GM18517 (cell line): ENCODE data around the gene RAD51B.

ENCODE experiments used
- ATAC-seq: cut with Tn5 transposase; IDR thresholded peaks from one replicate; pipeline ENCODE4 v1.9.1; 2021; ENCODE audit warnings: mild to moderate bottlenecking, moderate library complexity; ENCODE audit not compliant: unreplicated experiment

The RAD51B gene

DNA sequence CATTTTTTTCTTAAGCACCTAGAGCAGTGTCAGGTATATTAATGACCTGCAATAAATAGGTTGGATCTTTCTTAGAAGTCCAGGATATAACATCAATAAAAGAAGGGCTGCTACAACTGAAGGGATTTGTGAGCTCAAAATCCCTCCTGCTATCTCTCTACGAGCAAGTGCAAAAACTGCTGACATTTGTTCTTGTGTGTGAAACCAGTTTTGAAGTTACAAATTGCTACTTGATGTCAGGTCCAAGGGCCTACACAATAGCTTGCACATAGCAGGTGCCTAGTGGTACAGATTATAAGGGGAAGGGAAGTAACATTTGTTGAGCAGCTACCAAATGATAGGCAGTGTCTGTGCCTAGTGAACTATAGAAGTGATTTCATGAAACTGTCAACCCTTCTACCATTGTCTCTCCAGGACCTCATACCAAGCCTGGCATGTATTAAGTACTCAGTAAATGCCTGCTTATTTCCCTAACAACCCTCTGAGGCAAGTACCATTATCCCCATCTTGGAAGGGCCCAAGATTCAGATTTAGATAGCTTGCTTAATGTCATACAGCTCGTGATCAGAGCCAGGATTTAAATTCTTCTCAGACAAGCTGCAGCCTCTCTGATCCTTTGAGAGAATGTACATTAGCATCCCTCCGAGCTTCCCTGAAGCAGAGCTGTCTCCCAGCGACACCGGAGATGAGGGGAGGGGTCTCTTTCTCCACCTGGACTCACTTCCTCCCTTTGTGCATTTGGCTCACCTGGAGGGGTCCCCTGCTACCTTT lies 673.0 kb downstream of the RAD51B start:
- no peak for ATAC-seq

- ATAC-seq: no peak
Measured at GRCh38 chr14:68493152-68493911, 673.8 kb downstream of the RAD51B start.

DNA sequence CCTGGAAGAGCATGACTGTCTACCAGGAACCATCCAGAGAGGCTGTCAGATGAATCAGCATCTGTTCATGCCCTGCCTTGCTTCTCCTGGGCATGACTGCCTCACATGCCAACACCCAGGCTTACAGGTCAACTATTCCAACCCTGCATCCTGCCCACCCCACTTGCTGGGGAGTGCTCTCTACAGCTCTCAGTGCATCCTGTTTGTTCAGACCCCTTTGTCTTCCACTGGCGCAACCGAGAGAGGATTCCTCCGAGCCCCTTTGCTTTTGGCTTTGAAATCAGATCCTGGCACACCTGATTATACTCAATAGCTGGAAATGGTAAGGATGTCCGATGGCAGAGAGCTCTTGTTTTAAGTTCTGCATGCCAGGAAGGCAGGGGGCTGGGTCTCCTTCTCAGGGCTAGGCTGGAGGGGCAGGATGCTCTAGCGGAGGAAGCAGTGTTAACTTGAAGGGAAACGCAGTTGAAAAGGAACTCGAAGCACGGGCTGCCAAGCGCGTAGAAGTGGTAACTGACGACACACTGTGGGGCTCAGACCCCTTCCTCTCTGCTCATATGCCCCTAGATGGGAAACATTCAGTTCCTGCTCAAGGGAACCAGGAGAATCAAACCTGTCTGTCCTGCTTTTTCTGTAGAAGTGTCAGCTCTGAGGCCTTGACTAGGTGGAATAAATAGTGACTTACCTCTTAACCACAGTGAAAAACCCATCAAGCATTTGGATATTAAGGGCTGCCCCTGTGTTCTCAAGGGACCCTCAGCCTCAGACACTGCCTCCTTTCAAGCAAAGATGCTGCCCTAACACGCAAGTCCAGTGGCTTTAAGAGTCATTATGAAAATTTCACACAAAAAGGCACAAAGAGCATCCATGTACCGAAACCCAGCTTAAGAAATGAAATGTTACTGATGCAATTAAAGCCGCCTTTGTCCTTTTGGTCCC lies 675.8 kb downstream of the RAD51B start:
- ATAC-seq: no peak

DNA sequence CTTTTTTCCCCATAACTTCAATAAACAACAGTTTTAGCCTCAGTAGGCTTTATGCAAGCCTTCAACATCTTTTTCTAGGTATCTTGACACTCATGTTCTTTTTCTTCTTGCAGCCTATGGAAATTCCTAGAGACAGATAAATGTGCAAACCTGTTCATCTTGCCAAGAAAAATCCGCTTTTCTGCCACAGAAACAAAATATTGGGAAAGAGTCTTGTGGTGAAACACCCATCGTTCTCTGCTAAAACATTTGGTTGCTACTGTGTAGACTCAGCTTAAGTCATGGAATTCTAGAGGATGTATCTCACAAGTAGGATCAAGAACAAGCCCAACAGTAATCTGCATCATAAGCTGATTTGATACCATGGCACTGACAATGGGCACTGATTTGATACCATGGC lies 677.4 kb downstream of the RAD51B start:
- no peak for ATAC-seq

DNA sequence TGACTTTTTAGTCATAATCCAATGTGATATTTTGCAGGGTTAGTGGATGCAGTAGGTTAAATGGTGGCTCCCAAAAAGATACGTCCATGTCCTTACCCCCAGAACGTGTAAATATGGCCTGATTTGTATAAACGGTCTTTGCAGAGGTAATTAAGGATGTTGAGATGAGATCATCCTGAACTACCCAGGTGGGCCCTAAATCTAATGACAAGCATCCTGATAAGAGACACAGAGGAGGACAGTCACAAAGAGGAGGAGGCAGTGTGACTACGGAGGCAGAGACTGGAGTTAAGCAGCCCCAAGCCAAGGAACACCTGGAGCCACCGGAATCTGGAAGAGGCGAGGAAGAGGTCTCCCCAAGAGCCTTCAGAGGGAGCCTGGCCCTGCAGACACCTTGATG lies 679.9 kb downstream of the RAD51B start:
- no peak for ATAC-seq

GRCh38 chr14:68501171-68501570 lies 681.6 kb downstream of the RAD51B start:
- no peak for ATAC-seq

DNA sequence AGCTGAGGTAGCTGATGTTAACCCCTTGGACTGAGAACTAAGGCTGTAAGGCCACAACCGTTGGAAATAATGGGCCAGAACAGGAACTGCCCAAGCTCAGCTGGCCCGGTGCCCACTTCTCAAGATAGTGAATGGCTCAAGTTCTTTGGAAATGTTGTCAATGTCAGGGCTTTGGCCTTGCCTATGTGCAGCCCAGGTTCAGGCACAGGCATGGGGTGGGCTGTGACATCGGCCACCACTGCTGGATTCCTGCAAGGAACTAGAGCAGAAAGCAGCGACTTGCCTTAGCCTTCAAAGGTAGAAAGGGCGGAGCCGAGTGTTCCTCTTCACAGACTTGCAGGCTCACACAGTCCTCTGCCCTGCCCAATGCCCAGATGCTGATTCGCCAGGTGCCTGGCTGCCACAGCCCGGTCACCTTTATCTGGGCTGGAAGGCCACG lies 682.1 kb downstream of the RAD51B start:
- ATAC-seq: no peak

DNA sequence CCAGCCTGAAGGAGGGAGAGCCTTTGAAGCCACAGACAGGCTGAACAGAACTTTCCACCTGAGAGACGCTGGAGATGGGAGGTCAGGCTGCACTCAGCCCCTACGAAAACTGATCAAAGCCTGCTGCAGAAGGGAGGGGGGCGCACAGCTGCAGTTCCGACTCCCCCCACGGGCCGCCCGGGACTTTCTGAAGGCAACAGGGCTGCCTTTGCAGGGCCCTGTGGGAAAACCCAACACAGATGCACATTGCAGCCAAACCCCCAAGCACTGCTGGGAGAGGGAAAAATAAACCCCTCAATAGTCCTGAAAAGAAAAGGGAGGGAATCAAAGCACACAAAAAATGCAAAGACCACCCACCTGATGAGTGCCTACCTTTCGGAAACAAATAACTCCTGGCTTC lies 682.7 kb downstream of the RAD51B start:
- ATAC-seq: no peak

DNA sequence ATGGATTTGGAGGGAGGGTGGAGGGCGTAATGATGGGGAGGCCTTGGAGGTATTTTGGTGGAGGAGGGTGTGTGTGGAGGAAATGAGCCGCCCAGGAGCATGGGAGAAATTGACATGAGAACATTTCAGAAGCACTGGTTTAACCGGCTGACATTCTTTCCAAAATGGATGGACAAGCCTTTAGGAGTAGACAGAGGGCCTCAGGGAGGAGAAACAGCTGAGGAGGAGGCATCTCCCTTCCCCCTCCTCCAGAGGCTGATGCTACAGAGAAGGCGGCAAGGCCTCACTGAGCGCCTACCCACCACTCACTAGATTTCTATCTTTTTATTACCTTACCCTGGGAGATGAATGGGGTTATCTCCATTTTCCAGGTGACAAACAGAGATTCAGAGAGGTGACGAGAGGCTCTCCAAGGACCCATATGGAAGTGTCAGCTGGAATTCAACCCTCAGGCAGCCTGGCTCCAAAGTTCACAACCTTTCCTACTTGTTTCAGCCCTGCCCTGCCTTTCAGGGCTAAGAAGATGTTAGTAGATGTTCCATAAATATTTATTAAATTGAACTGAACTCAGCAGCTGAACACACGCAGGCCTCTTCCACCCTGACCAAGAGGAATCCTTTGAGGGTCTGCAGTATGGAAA lies 683.7 kb downstream of the RAD51B start:
- ATAC-seq: no peak

DNA sequence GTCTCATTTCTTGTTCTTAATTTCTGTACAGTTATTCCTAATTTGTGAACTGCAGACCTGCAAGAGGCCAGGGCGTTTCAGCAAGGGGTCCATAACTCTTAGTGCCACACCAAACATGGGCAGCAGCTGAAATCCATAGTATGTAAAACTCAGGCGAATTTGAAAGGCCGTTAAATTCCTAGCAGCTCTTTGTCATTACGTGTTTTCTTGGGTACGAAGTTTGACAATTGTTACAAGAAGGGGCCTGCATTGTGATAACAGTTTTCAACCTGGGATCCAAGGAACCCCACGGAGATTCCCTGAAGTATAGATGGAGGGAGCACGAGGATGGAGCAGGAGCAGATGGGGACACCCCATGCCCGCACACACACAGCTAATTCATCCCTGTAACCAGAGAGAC lies 685.3 kb downstream of the RAD51B start:
- no peak for ATAC-seq

DNA sequence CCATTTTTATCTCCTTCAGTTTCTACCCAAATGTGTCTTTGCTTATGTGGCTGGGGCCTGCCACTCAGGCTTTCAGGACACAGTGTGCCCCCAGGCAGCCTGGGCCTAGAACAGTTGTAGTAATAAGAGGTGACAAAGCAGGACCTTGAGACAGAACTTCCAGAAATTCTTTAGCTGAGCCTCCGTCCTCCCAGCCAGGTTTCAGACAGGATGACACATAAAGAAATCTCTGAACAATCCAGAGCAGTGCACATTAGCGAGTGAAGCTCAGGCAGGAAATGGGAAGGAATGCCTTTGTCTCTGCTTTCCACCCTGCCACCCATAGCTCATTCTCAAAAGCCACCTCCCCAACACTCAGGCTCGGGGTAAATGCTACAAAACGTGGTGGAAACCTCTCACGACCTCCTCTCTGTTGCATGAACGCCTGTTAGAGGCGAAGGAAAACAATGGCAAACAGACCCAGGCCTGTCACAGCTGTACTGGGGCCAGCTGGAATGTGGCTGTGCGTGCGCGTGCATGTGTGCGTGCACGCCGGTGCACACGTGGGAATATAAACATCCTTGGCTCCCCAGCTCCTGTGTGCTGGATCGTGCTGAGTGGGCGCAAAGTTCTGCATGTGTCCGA lies 686.6 kb downstream of the RAD51B start:
- peak; percentile 4 for ATAC-seq

GRCh38 chr14:68506645-68507419 lies 687.3 kb downstream of the RAD51B start:
- peak; percentile 87 for ATAC-seq

DNA sequence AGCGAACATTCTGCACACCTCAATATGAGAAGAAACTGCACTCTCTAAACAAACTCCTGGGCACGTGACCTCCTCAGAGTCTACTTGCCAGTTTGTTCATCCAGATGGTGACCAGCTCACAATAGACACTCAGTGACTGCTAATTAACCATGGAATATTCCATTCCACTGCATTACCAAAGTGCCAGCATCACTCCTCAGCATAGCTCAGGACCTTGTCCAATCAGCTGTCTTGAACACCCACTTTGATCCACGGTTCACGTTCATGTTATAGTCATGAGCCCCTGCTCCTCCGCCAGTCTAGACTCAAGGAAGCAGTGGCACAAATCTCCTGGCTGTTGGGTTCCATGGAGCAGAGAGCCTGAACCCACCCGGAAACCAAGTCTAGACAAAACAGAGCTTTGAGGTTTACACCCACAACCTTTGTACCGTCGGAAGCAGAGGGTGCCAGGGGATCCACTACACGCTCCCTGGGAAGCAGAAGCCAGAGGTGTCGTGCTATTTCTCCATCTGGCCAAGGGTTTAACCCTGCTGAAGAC lies 688.0 kb downstream of the RAD51B start:
- no peak for ATAC-seq

DNA sequence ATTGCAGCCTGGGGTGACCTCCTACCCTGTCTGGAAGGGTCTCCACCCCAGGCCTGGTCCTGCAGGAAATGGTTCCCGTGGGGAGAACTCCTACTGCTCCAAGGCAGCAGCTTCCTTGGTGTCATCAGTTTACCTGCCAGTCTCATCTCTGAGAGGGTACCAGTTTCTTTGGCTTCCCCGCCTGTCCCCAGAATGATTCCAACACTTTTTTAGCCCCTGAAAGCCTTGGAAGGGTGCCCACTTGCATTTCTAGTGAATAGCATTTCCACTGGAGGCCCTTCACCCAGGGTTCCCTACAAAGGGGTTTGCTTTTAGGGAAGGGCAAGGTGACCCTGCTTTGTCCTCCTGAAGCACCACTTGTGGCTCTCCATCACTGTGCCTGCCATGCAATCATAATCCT lies 689.0 kb downstream of the RAD51B start:
- ATAC-seq: no peak

DNA sequence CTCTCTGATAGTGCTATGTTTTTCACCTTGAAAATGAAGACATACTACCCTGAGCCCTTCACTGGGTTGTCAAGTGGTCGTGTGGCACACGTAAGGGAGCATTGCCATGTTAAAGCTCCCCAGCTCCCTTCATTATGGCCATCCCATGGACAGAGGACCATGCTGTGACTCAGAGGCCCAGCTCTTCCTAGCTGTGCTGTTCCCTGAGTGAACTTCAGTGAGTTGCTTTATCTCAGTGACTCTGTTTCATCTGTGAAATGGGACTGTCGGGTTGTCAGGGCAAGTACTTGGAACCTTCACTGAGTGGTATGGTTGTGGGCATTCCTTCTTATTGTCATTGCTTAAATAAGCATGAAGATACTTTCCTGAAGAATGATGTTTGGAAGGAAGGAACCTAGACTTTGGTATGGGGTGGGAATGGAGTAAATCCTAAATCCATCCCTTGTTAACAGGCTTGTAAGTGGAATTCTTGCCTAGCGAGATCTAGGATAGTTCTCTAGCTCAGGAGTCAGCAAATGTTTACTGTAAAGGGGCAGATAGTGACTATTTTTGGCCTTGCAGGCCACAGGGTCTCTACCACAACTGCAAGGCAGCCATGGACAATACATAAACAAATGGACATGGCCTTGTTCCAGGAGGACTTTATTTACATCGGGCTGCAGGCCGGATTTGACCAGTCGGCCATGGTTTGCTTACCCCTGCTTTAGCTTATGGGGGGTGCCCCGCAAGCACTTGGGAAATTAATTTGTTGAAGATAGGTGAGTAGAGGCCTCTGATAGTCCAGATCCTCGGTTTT lies 689.8 kb downstream of the RAD51B start:
- ATAC-seq: no peak

DNA sequence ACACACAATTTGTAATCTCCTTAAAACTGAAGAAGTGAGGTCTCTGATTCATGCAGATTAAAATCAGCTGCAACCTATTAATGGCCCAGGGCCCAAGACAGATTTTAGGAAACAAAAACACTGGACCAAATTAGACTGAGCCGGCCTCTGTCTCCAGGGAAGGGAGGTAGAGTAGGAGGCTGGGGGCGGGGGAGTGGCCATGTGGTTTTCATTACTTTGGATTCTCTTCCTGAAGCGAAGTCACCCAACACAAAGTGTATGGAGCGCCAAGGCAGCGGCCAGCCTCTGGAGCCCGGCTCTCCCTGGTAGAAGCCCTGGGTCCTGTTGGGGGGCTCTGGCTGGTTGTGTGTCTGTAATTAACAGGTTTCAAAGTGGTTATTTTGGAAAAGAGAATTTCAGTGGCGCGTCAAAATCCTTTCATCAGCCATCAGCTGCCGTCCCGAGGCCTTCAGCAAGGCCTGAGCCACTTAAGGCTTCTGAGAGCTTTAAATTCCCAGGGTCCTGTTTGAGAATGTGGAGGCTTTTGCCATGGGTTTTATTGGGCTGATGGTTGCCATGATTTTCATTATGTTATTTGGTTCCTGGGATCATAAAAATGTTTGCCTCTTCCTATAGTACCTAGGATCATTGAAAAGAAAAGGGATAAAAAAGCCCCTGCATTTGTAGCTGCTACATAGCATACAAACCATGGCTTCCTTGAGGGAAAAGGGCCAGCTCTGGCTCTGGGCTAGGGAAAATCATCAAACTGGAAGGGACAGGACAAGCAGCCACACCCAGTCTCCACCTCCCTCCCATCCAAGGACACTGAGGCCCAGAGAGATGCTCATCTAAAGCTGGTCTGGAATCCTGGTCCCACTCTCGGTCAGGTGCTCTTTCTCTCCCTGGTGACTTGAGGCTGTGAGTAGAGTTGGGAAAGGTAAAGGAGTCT lies 690.9 kb downstream of the RAD51B start:
- no peak for ATAC-seq
